22Rv1 (cell line): ENCODE measurements around the gene LUZP1.

Experiments
- CTCF ChIP-seq: fragments of 450-650 bp; IDR thresholded peaks from 2 replicates; pipeline ENCODE4 v1.5.1; 2017; ENCODE audit warnings: mild to moderate bottlenecking
- ZFX ChIP-seq: fragments of 450-650 bp; IDR thresholded peaks from 2 replicates; pipeline ENCODE4 v1.6.1; 2017; ENCODE audit warnings: antibody characterized with exemption, borderline replicate concordance

GRCh38 chr1:23103001-23103889, 65.4 kb downstream of the LUZP1 start:
- TF ChIP-seq CTCF (no peak), ZFX (no peak)
